Hepatocyte (in vitro differentiated cells): ENCODE results near the gene PMS2. TPM values are rescaled to one million over a fixed set of nuclear protein-coding genes. Genes with fewer than 3 reads are reported as not detected.

Experiments used
- polyA plus RNA-seq: library from polyadenylated mRNA; unstranded; fragments of >200 nt; fragmentation: Nextera tagmentation; extraction: Ambion mirVana; gene quantifications from 2 replicates; pipeline ENCODE4 v1.2.1, GENCODE V29; 2016
- small RNA-seq: library from RNA; depleted of rRNA; stranded (forward); fragments of <200 nt; gene quantifications from one replicate; pipeline ENCODE3, GENCODE V24; 2014
- total RNA-seq: library from RNA; depleted of rRNA; stranded (reverse); fragments of >200 nt; gene quantifications from 2 replicates; pipeline ENCODE4 v1.2.3, GENCODE V29; 2014

Gene PMS2
- total and polyA plus RNA-seq, 2 experiments from 2014 or later = 5.8 to 13.9 TPM

Small RNAs within 50 kb of the gene (small RNA-seq; reads per million reads assigned to genes)
- gene RF00019 (not detected), gene RNU6-218P (not detected), gene SNORA80D (0.71 reads per million, percentile 57 among the genes with 10 or more reads in this experiment)

Other genes starting within 250 kb of the PMS2 start
- gene RNF216, start 227.4 kb downstream of the PMS2 start, total RNA-seq = 34.8 and 35.3 TPM in 2 replicates
- 25.2 and 27.7 TPM in 2 replicates for gene RNF216, start 227.4 kb downstream of the PMS2 start, polyA plus RNA-seq
- not detected in 2 replicates for gene OCM, start 128.3 kb downstream of the PMS2 start, total RNA-seq
- 0.37 TPM in 1 of 2 replicates, not detected in the other for gene OCM, start 128.3 kb downstream of the PMS2 start, polyA plus RNA-seq
- 64.1 and 67.8 TPM in 2 replicates for gene CCZ1, start 110.3 kb downstream of the PMS2 start, total RNA-seq
- gene CCZ1, start 110.3 kb downstream of the PMS2 start, polyA plus RNA-seq = 65.9 and 71.6 TPM in 2 replicates
- gene RSPH10B, start 38.4 kb downstream of the PMS2 start, total RNA-seq = not detected in 2 replicates
- not detected in 2 replicates for gene RSPH10B, start 38.4 kb downstream of the PMS2 start, polyA plus RNA-seq
- 55.1 and 55.4 TPM in 2 replicates for gene AIMP2, start 223 bp upstream of the PMS2 start, total RNA-seq
- 52.7 and 57.9 TPM in 2 replicates for gene AIMP2, start 223 bp upstream of the PMS2 start, polyA plus RNA-seq
- not detected in 2 replicates for gene ANKRD61, start 22.3 kb upstream of the PMS2 start, total RNA-seq
- 0.33 and 0.81 TPM in 2 replicates for gene ANKRD61, start 22.3 kb upstream of the PMS2 start, polyA plus RNA-seq
- gene EIF2AK1, start 50.1 kb upstream of the PMS2 start, total RNA-seq = 148 and 180 TPM in 2 replicates
- 87.3 and 104 TPM in 2 replicates for gene EIF2AK1, start 50.1 kb upstream of the PMS2 start, polyA plus RNA-seq
- 6.0 and 6.5 TPM in 2 replicates for gene USP42, start 95.9 kb upstream of the PMS2 start, total RNA-seq
- 8.0 and 10.0 TPM in 2 replicates for gene USP42, start 95.9 kb upstream of the PMS2 start, polyA plus RNA-seq